IMR-90 (cell line): Measurements from ENCODE around the gene ZDHHC3. TPM values are rescaled to one million over a fixed set of nuclear protein-coding genes. Genes with fewer than 3 reads are reported as not detected.

Source experiments
- ATAC-seq: fragments of 200-7000 bp; cut with Tn5 transposase; 2 replicates; pipeline ENCODE4 v1.9.1; 2020; ENCODE audit warnings: low read depth, mild to moderate bottlenecking, moderate library complexity
- BruUV-seq: library from RNA; stranded (reverse); fragments of 400-500 nt; replicated peaks from 2 replicates; lab custom pipeline; 2021; lab: Mats Ljungman, UMichigan
- CTCF ChIA-PET: fragments of 300-600 bp; formaldehyde crosslinking; extraction: SDS; loops from one replicate; lab custom pipeline; 2021; ENCODE audit warnings: antibody characterized with exemption; lab: Yijun Ruan, JAX
- POLR2A ChIA-PET: fragments of 300-600 bp; sonication (Branson Sonifier 250); formaldehyde crosslinking; loops from one replicate; lab custom pipeline; 2022; ENCODE audit warnings: antibody characterized with exemption; ENCODE audit not compliant: unreplicated experiment; lab: Charles Lee
- DNase-seq: peaks from one replicate; pipeline ENCODE4 v3.0.0; 2013
- H2AFZ ChIP-seq: replicated peaks from 2 replicates; pipeline ENCODE3; 2013; ENCODE audit warnings: low read length, mild to moderate bottlenecking; ENCODE audit not compliant: poor library complexity
- H2AK5ac ChIP-seq: 2 replicates; pipeline ENCODE4 v1.6.1; 2013; ENCODE audit warnings: low read depth, low read length, inconsistent platforms
- H2AK9ac ChIP-seq: replicated peaks from 2 replicates; pipeline ENCODE3; 2013; ENCODE audit warnings: mild to moderate bottlenecking, low read depth, low read length, moderate library complexity; ENCODE audit not compliant: poor library complexity
- H2BK120ac ChIP-seq: 2 replicates; pipeline ENCODE4 v1.6.1; 2013; ENCODE audit warnings: low read depth, low read length, inconsistent platforms
- H2BK15ac ChIP-seq: 3 replicates; pipeline ENCODE4 v1.6.1; 2013; ENCODE audit warnings: low read depth, low read length, inconsistent platforms
- H2BK20ac ChIP-seq: 2 replicates; pipeline ENCODE4 v1.6.1; 2013; ENCODE audit warnings: low read depth, mild to moderate bottlenecking, inconsistent platforms, low read length, moderate library complexity
- H2BK5ac ChIP-seq: 2 replicates; pipeline ENCODE4 v1.6.1; 2013; ENCODE audit warnings: mild to moderate bottlenecking, low read depth, low read length, inconsistent platforms; ENCODE audit not compliant: poor library complexity, severe bottlenecking
- H3K14ac ChIP-seq: replicated peaks from 2 replicates; pipeline ENCODE4 v1.6.1; 2013; ENCODE audit warnings: low read depth, low read length, inconsistent platforms
- H3K18ac ChIP-seq: 2 replicates; pipeline ENCODE4 v1.6.1; 2013; ENCODE audit warnings: low read depth, low read length, control low read depth
- H3K23ac ChIP-seq: 2 replicates; pipeline ENCODE4 v1.6.1; 2013; ENCODE audit warnings: low read depth, low read length, inconsistent platforms
- H3K27ac ChIP-seq: 2 replicates; pipeline ENCODE4 v1.5.1; 2013; ENCODE audit warnings: mild to moderate bottlenecking, control low read depth, low read length; ENCODE audit not compliant: insufficient read depth
- H3K27me3 ChIP-seq: 2 replicates; pipeline ENCODE4 v1.6.1; 2013; ENCODE audit warnings: low read length; ENCODE audit not compliant: control insufficient read depth, insufficient read depth
- H3K36me3 ChIP-seq: 2 replicates; pipeline ENCODE4 v1.6.1; 2013; ENCODE audit warnings: low read length, mixed read lengths; ENCODE audit not compliant: control insufficient read depth, insufficient read depth
- H3K4ac ChIP-seq: 2 replicates; pipeline ENCODE4 v1.6.1; 2013; ENCODE audit warnings: low read depth, low read length, inconsistent platforms
- H3K4me1 ChIP-seq: 2 replicates; pipeline ENCODE4 v1.6.1; 2013; ENCODE audit warnings: low read length, mixed read lengths; ENCODE audit not compliant: control insufficient read depth, insufficient read depth
- H3K4me2 ChIP-seq: 2 replicates; pipeline ENCODE4 v1.6.1; 2013; ENCODE audit warnings: low read depth, mild to moderate bottlenecking, control low read depth, low read length, moderate library complexity
- H3K4me3 ChIP-seq: 2 replicates; pipeline ENCODE4 v1.5.1; 2013; ENCODE audit warnings: low read depth, mild to moderate bottlenecking, control low read depth, low read length, moderate library complexity; ENCODE audit not compliant: insufficient read depth
- H3K56ac ChIP-seq: 2 replicates; pipeline ENCODE4 v1.6.1; 2013; ENCODE audit warnings: low read length, inconsistent platforms; ENCODE audit not compliant: insufficient read depth; ENCODE audit errors: extremely low read depth
- H3K79me1 ChIP-seq, 2 experiments: 2 replicates each; pipeline ENCODE4 v1.6.1; 2013; ENCODE audit warnings: low read length in 2 of 2, inconsistent platforms in 1 of 2, low read depth in 1 of 2
- H3K9ac ChIP-seq: 2 replicates; pipeline ENCODE4 v1.6.1; 2013; ENCODE audit warnings: low read depth, low read length, control low read depth
- H3K9me1 ChIP-seq: 2 replicates; pipeline ENCODE4 v1.6.1; 2013; ENCODE audit warnings: low read length, inconsistent platforms; ENCODE audit not compliant: insufficient read depth
- H3K9me3 ChIP-seq: 2 replicates; pipeline ENCODE4 v1.6.1; 2013; ENCODE audit warnings: low read length; ENCODE audit not compliant: control insufficient read depth, insufficient read depth
- H4K20me1 ChIP-seq: 2 replicates; pipeline ENCODE4 v1.6.1; 2013; ENCODE audit warnings: low read length, inconsistent platforms; ENCODE audit not compliant: insufficient read depth
- H4K5ac ChIP-seq: 2 replicates; pipeline ENCODE4 v1.6.1; 2013; ENCODE audit warnings: mild to moderate bottlenecking, low read depth, low read length, control low read depth
- H4K8ac ChIP-seq, 2 experiments: 2 replicates each; pipeline ENCODE4 v1.6.1; 2013; ENCODE audit warnings: low read depth in 2 of 2, low read length in 2 of 2, control low read depth in 1 of 2, inconsistent platforms in 1 of 2
- H4K91ac ChIP-seq: 2 replicates; pipeline ENCODE4 v1.6.1; 2013; ENCODE audit warnings: low read depth, low read length, inconsistent platforms; ENCODE audit not compliant: insufficient read depth
- WGBS, 2 experiments: methylation state at CpG; one replicate each; pipeline versions ENCODE4 v1.1.5 to v1.1.7; 2013; ENCODE audit warnings: missing lambda C conversion rate in 2 of 2; ENCODE audit not compliant: insufficient read length in 1 of 2; ENCODE audit errors: extremely low coverage in 2 of 2; 5-methylcytosine and 5-hydroxymethylcytosine counted together
- dilution Hi-C: fragments of 300-500 bp; cut with HindIII; formaldehyde crosslinking; loops from one replicate; pipeline ENCODE4 v1.14.3; 2018; ENCODE audit warnings: low sequenced_read_pairs; ENCODE audit not compliant: unreplicated experiment
- in situ Hi-C: fragments of 300-500 bp; cut with MboI; formaldehyde crosslinking; loops from 3 replicates; pipeline ENCODE4 v1.14.3; 2019; ENCODE audit warnings: low sequenced_read_pairs, inconsistent platforms, mixed read lengths
- intact Hi-C: fragments of 100-400 bp; cut with micrococcal nuclease; formaldehyde crosslinking; loops from 2 replicates; pipeline ENCODE4 v1.10.0; 2022
- polyA plus RNA-seq, 3 experiments: library from polyadenylated mRNA; depleted of rRNA; stranded (reverse); fragments of >200 nt; gene quantifications; 2 replicates each; pipeline ENCODE4 v1.2.3, GENCODE V29; 2012; ENCODE audit warnings: low replicate concordance in 1 of 3
- total RNA-seq: library from RNA; depleted of rRNA; stranded (reverse); fragments of >200 nt; gene quantifications from 2 replicates; pipeline ENCODE4 v1.2.3, GENCODE V29; 2012
- TF ChIP-seq, protein P1 (sequence below): fragments of 150-350 bp; IDR thresholded peaks from 2 replicates; pipeline ENCODE4 v1.6.1; 2017; ENCODE audit warnings: mild to moderate bottlenecking, antibody characterized with exemption, low read length, low read depth

Gene ZDHHC3
- total and polyA plus RNA-seq, 2 of the 4 experiments (the other 2 are of a cell fraction): 57.7 to 59.6 TPM

DNA sequence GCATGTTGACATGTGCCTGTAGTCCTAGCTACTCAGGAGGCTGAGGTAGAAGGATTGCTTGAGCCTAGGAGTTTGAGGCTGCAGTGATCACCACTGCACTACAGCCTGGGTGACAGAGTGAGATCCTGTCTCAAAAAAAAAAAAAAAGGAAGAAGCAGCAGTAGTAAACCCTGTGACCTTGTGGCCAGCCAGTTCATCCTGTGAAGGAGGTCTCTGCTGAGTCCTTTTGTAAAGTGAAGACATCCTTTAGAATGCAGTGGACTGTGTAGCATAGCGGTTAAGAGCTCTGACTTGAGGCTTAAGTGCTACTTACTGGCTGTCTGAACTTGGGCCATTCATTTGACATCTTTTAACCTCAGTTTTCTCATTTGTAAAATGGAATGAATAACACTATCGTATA lies 8.4 kb upstream of the ZDHHC3 start:
- no peak overlapping the region for H3K9ac ChIP-seq
- in situ Hi-C loops (no loop called here), dilution Hi-C loops (no loop called here), intact Hi-C loops (no loop called here)
- H3K27ac ChIP-seq: no peak overlapping the region
- H2BK20ac ChIP-seq: no peak overlapping the region
- H3K18ac ChIP-seq: no peak overlapping the region
- H2BK120ac ChIP-seq: no peak overlapping the region
- BruUV-seq: no TSS peak
- H3K4ac ChIP-seq: no peak overlapping the region
- H4K20me1 ChIP-seq: peaks cover 55% of the 10 kb centered on the region
- H3K36me3 ChIP-seq: no peaks in the 10 kb centered on the region
- peaks cover 52 to 70% of the 10 kb centered on the region in 2 experiments for H3K79me1 ChIP-seq
- no peak overlapping the region for H4K8ac ChIP-seq
- no peak for DNase-seq
- no peak overlapping the region for H2AK5ac ChIP-seq
- no peak for ATAC-seq
- CTCF ChIA-PET: interaction anchor here (1.1 kb wide), 3 partner anchors 10 to 29 kb away, joined by 3 read pairs; no protein-coding TSS in a partner anchor
- peaks cover 8% of the 10 kb centered on the region for H3K9me1 ChIP-seq
- H3K4me2 ChIP-seq: no peak overlapping the region
- H3K56ac ChIP-seq: no peak overlapping the region
- POLR2A ChIA-PET: no interaction called here
- H2AK9ac ChIP-seq: no peak overlapping the region
- H2BK15ac ChIP-seq: no peak overlapping the region
- peaks cover 4% of the 10 kb centered on the region; the same call in 1 of the 2 replicates for H3K4me1 ChIP-seq
- no peak overlapping the region for H2AFZ ChIP-seq
- no CpG with 5 or more reads among the region's 2 CpGs for WGBS, 2 experiments
- no peak overlapping the region for H3K4me3 ChIP-seq
- H4K91ac ChIP-seq: no peak overlapping the region
- no peak overlapping the region for H3K23ac ChIP-seq
- H3K9me3 ChIP-seq: no peaks in the 10 kb centered on the region
- no peak overlapping the region for H4K5ac ChIP-seq
- H3K27me3 ChIP-seq: no peaks in the 10 kb centered on the region
- no peak overlapping the region for H2BK5ac ChIP-seq
- TF ChIP-seq, protein P1, sequence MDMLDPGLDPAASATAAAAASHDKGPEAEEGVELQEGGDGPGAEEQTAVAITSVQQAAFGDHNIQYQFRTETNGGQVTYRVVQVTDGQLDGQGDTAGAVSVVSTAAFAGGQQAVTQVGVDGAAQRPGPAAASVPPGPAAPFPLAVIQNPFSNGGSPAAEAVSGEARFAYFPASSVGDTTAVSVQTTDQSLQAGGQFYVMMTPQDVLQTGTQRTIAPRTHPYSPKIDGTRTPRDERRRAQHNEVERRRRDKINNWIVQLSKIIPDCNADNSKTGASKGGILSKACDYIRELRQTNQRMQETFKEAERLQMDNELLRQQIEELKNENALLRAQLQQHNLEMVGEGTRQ: no peak
- H3K14ac ChIP-seq: no peak overlapping the region
